CD4-positive, alpha-beta T cell (primary cell): ENCODE data around the gene MLXIPL. TPM values are rescaled to one million over a fixed set of nuclear protein-coding genes. Genes with fewer than 3 reads are reported as not detected.

Experiments used
- ATAC-seq: fragments of 200-7000 bp; cut with Tn5 transposase; one replicate; pipeline ENCODE4 v1.10.0; 2022; ENCODE audit warnings: mild to moderate bottlenecking; ENCODE audit not compliant: poor library complexity
- CTCF ChIA-PET: fragments of 350-600 bp; sonication (Branson Sonifier 250); formaldehyde crosslinking; loops from one replicate; lab custom pipeline; 2021; ENCODE audit warnings: antibody characterized with exemption, inconsistent platforms; lab: Charles Lee
- POLR2A ChIA-PET: fragments of 350-600 bp; sonication (Branson Sonifier 250); formaldehyde crosslinking; loops from one replicate; lab custom pipeline; 2021; ENCODE audit warnings: antibody characterized with exemption, inconsistent platforms; lab: Charles Lee
- DNase-seq, 14 experiments: peaks; one replicate each; pipeline ENCODE4 v3.0.0-alpha.2; 2013 to 2020; ENCODE audit warnings: mixed read lengths in 2 of 14
- H3K27ac ChIP-seq, 2 donors: one replicate each; pipeline versions ENCODE4 v1.5.1 to v1.7.0; 2013; ENCODE audit warnings: low read length in 2 of 2, low read depth in 1 of 2, mild to moderate bottlenecking in 1 of 2
- H3K27me3 ChIP-seq, 2 experiments: 1 replicate in 1 of 2; 2 replicates in 1 of 2; pipeline versions ENCODE4 v1.6.1 to v1.7.0; 2013; ENCODE audit warnings: low read length in 2 of 2, control low read depth in 1 of 2, mild to moderate bottlenecking in 1 of 2, moderate library complexity in 1 of 2; ENCODE audit not compliant: insufficient read depth in 2 of 2, control insufficient read depth in 1 of 2
- H3K36me3 ChIP-seq: one replicate; pipeline ENCODE4 v1.6.1; 2013; ENCODE audit warnings: low read length, control low read depth; ENCODE audit not compliant: insufficient read depth
- H3K4me1 ChIP-seq: one replicate; pipeline ENCODE4 v1.6.1; 2013; ENCODE audit warnings: low read length, control low read depth; ENCODE audit not compliant: insufficient read depth
- H3K4me3 ChIP-seq: one replicate; pipeline ENCODE4 v1.5.1; 2013; ENCODE audit warnings: mild to moderate bottlenecking, low read length, moderate library complexity
- H3K9me3 ChIP-seq, 2 experiments: 1 replicate in 1 of 2; 2 replicates in 1 of 2; pipeline versions ENCODE4 v1.6.1 to v1.7.0; 2013; ENCODE audit warnings: low read length in 2 of 2, mild to moderate bottlenecking in 2 of 2, control low read depth in 1 of 2, moderate library complexity in 1 of 2; ENCODE audit not compliant: control insufficient read depth in 1 of 2, insufficient read depth in 1 of 2
- H3K27ac Mint-ChIP-seq: one replicate; pipeline ENCODE4 v1.8.0; 2020; ENCODE audit warnings: mixed read lengths
- H3K27me3 Mint-ChIP-seq: one replicate; pipeline ENCODE4 v1.8.0; 2021; ENCODE audit warnings: mixed read lengths
- H3K36me3 Mint-ChIP-seq: one replicate; pipeline ENCODE4 v1.8.0; 2021; ENCODE audit warnings: low read depth, mixed read lengths
- H3K4me1 Mint-ChIP-seq: one replicate; pipeline ENCODE4 v1.8.0; 2021; ENCODE audit warnings: low read depth, mixed read lengths
- H3K4me3 Mint-ChIP-seq: one replicate; pipeline ENCODE4 v1.8.0; 2020; ENCODE audit warnings: mild to moderate bottlenecking, mixed read lengths
- H3K9me3 Mint-ChIP-seq: one replicate; pipeline ENCODE4 v1.8.0; 2020; ENCODE audit warnings: mixed read lengths
- CTCF ChIP-seq: fragments of 200-600 bp; IDR thresholded peaks from one replicate; pipeline ENCODE4 v1.8.0; 2022; ENCODE audit warnings: antibody characterized with exemption, mild to moderate bottlenecking
- intact Hi-C, 2 experiments: fragments of 100-400 bp; cut with DNase I in 1 of 2; cut with micrococcal nuclease in 1 of 2; formaldehyde crosslinking; loops; one replicate each; pipeline versions ENCODE4 v1.15.1 to v1.9.0; 2023 to 2025; cut with DNase I, micrococcal nuclease
- total RNA-seq, 174 experiments: library from RNA in 2 of 174; stranded (reverse) in 2 of 174; gene quantifications; one replicate each; pipeline ENCODE4 v1.2.3 and lab custom pipeline; 2021 to 2026

The MLXIPL gene
- total RNA-seq, 2 experiments from 2014 or later: not detected

DNA sequence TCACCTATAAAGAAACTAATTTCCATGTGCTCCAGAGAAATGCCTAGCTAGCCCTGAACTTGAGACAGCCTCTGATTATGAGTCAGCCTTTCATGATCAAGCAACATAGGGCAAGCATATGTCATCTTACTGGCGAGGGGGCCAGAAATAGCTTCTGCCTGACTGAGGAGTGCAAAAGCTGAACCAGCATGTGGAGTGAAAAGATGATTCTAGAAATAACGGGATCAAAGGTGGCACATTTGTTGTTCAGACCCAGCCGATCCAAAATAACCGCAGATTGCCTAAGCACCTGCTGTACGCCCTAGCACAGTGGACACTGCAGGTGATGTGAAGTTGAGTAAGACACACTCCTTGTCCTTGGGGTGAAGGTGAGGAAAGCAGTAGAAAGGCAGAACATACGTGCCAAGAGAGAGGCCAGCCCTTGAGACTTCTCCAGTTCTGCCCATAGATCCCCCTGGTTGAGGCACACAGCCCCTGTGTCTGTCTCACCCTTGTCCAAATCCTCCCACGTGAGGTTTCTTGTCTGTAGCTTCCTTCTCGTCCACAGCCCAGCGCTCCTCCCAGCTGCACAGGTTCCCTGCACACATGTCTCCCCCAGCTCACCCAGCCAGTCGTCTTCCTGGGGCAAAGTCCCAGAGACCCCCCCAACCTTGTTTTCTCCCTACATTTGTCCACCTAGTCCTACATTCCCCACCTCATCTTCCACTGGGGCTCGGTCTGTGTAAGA lies 64.0 kb downstream of the MLXIPL start:
- peaks cover 24% of the 10 kb centered on the region for H3K4me1 ChIP-seq
- no peaks in the 10 kb centered on the region for H3K9me3 ChIP-seq
- Mint-ChIP-seq H3K4me3 (peak overlapping the region; percentile 76), H3K27ac (peak overlapping the region; percentile 10), H3K27me3 (no peaks in the 10 kb centered on the region), H3K9me3 (no peaks in the 10 kb centered on the region), H3K4me1 (peaks cover 21% of the 10 kb centered on the region), H3K36me3 (peaks cover 18% of the 10 kb centered on the region)
- ChIA-PET CTCF (interaction anchor here (1.6 kb wide), 1 partner anchor 38 kb away, joined by 5 read pairs; the partner anchor contains the start of gene BAZ1B), POLR2A (interaction anchor here (1.0 to 4.5 kb wide), 3 partner anchors 18 to 179 kb away, joined by 4 to 80 read pairs (median 5); partner anchors contain the start of genes ABHD11, BAZ1B and TBL2)
- no peaks in the 10 kb centered on the region for H3K27me3 ChIP-seq
- TF ChIP-seq CTCF: no peak
- DNase-seq (peak in 1 of 14 experiments; percentile 16), ATAC-seq (no peak)
- H3K27ac ChIP-seq: no peak overlapping the region
- no peaks in the 10 kb centered on the region for H3K36me3 ChIP-seq
- H3K4me3 ChIP-seq: no peak overlapping the region
- intact Hi-C loops: no loop called here

GRCh38 chr7:73557397-73558257 lies 66.7 kb downstream of the MLXIPL start, which contains the start of gene BCL7B:
Gene BCL7B, minus strand, starts transcription at chr7:73557690. Its CDS starts 112 bp downstream, at chr7:73557578.
- DNase-seq: peak; percentile 44 to 93 (median 74)
- intact Hi-C loops: loop anchor here (1.0 to 10.0 kb wide), 4 partner anchors 21 to 617 kb away; partner anchors contain the start of genes BAZ1B (in 2 of the 2), TBL2 (in 2 of the 2) and EIF4H (in 1 of the 2)
- H3K27ac Mint-ChIP-seq: peak within 1 kb of the TSS; percentile 96
- H3K4me3 Mint-ChIP-seq: peak within 1 kb of the TSS; percentile 97
- H3K27ac ChIP-seq: peak within 1 kb of the TSS; percentile 97 to 98
- no peaks in the 10 kb centered on the region for H3K9me3 ChIP-seq
- H3K4me3 ChIP-seq: peak within 1 kb of the TSS; percentile 96
- no peaks in the 10 kb centered on the region for H3K27me3 Mint-ChIP-seq
- peak; percentile 54 for ATAC-seq
- H3K9me3 Mint-ChIP-seq: no peaks in the 10 kb centered on the region
- TF ChIP-seq CTCF: no peak
- CTCF ChIA-PET: interaction anchor here (0.6 kb wide), 1 partner anchor 110 kb away, joined by 4 read pairs; no protein-coding TSS in a partner anchor
- no peaks in the 10 kb centered on the region for H3K27me3 ChIP-seq
- H3K36me3 ChIP-seq: peaks cover 21% of the 10 kb centered on the region
- H3K36me3 Mint-ChIP-seq: peaks cover 34% of the 10 kb centered on the region
- POLR2A ChIA-PET: interaction anchor here (0.7 to 4.5 kb wide), 14 partner anchors 8 to 181 kb away, joined by 3 to 80 read pairs (median 6); partner anchors contain the start of genes ABHD11, BAZ1B, STX1A and TBL2
- H3K4me1 ChIP-seq: peaks cover 35% of the 10 kb centered on the region
- peaks cover 37% of the 10 kb centered on the region for H3K4me1 Mint-ChIP-seq

- no peak for TF ChIP-seq CTCF
- peak; percentile 92 for ATAC-seq
- H3K4me3 Mint-ChIP-seq: peak overlapping the region; percentile 96
Observed at GRCh38 chr7:73557108-73557396, 67.3 kb downstream of the MLXIPL start.

More at GRCh38 chr7:73557108-73557396, 67.3 kb downstream of the MLXIPL start:
- Histone ChIP-seq H3K27ac (peak overlapping the region; percentile 97 to 98), H3K36me3 (peaks cover 27% of the 10 kb centered on the region), H3K4me1 (peaks cover 35% of the 10 kb centered on the region), H3K27me3 (no peaks in the 10 kb centered on the region), H3K4me3 (peak overlapping the region; percentile 96), H3K9me3 (no peaks in the 10 kb centered on the region)
- Mint-ChIP-seq H3K4me1 (peaks cover 39% of the 10 kb centered on the region), H3K36me3 (peaks cover 39% of the 10 kb centered on the region), H3K9me3 (no peaks in the 10 kb centered on the region), H3K27me3 (no peaks in the 10 kb centered on the region), H3K27ac (peak overlapping the region; percentile 96)
- peak; percentile 77 to 97 (median 88) for DNase-seq
- ChIA-PET POLR2A (interaction anchor here (0.6 to 4.5 kb wide), 15 partner anchors 9 to 182 kb away, joined by 3 to 80 read pairs (median 6); partner anchors contain the start of genes ABHD11, BAZ1B, STX1A and TBL2), CTCF (interaction anchor here (0.6 kb wide), 1 partner anchor 111 kb away, joined by 4 read pairs; no protein-coding TSS in a partner anchor)
- intact Hi-C loops: loop anchor here (1.0 to 10.0 kb wide), 4 partner anchors 21 to 618 kb away; partner anchors contain the start of genes BAZ1B (in 2 of the 2), TBL2 (in 2 of the 2) and EIF4H (in 1 of the 2)
